ENCODE measurements around the gene BACH2. TPM values are rescaled to one million over a fixed set of nuclear protein-coding genes. Genes with fewer than 3 reads are reported as not detected.

Gene BACH2
- total and polyA plus RNA-seq, 4 donors: 0.78 to 17.4 (median 3.2) TPM

DNA sequence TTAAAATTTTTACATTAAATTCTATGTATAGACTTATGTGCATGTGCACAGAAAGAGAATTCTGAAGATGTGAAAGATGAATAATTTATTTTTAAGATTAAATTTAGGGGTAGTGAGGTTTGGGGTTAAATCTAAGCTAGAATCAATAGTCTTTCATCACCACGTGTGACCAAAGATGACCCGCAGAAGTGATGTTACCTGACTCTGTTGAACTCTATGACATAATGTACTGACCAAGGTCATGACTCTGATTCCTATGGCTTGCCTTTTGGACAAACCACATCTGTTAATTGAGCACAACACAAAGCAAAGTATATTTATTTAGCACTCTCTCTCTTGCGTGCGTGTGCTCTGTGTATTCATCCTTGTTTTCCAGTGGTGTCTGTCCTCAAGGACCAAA lies 150.6 kb downstream of the BACH2 start:
- DNase-seq: no peak
- TF ChIP-seq, protein P1, sequence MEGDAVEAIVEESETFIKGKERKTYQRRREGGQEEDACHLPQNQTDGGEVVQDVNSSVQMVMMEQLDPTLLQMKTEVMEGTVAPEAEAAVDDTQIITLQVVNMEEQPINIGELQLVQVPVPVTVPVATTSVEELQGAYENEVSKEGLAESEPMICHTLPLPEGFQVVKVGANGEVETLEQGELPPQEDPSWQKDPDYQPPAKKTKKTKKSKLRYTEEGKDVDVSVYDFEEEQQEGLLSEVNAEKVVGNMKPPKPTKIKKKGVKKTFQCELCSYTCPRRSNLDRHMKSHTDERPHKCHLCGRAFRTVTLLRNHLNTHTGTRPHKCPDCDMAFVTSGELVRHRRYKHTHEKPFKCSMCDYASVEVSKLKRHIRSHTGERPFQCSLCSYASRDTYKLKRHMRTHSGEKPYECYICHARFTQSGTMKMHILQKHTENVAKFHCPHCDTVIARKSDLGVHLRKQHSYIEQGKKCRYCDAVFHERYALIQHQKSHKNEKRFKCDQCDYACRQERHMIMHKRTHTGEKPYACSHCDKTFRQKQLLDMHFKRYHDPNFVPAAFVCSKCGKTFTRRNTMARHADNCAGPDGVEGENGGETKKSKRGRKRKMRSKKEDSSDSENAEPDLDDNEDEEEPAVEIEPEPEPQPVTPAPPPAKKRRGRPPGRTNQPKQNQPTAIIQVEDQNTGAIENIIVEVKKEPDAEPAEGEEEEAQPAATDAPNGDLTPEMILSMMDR (IDR thresholded peaks at IDR 0.05; ENCODE audit: control extremely low read depth, extremely low read depth): no peak
- H3K9ac ChIP-seq (ENCODE audit: insufficient read depth in 1 of 2, low read length in 2 of 2): no peak overlapping the region
- H3K27ac ChIP-seq (ENCODE audit: low read depth in 1 of 2, low read length in 1 of 2): no peak overlapping the region
- H3K27me3 ChIP-seq (ENCODE audit: control insufficient read depth in 3 of 3, insufficient read depth in 3 of 3, low read length in 2 of 3): peaks cover 0 to 25% (median 0%) of the 10 kb centered on the region in 3 donors
- peaks cover 0 to 7% (median 0%) of the 10 kb centered on the region in 4 donors for H3K9me3 ChIP-seq (ENCODE audit: control insufficient read depth in 4 of 4, insufficient read depth in 3 of 4, low read length in 3 of 4)
- WGBS, 2 donors: 89 to 95% methylated on average over 4 of the region's 4 CpGs
- ATAC-seq (ENCODE audit: insufficient read depth, low FRiP score): no peak
- H3K4me3 ChIP-seq: no peak overlapping the region
- H3K36me3 ChIP-seq (ENCODE audit: control insufficient read depth in 4 of 4, insufficient read depth in 4 of 4, low read length in 4 of 4): no peaks in the 10 kb centered on the region
- H3K4me1 ChIP-seq (ENCODE audit: control insufficient read depth in 5 of 5, insufficient read depth in 5 of 5, low read length in 5 of 5): peaks cover 0 to 31% (median 3%) of the 10 kb centered on the region in 5 donors

DNA sequence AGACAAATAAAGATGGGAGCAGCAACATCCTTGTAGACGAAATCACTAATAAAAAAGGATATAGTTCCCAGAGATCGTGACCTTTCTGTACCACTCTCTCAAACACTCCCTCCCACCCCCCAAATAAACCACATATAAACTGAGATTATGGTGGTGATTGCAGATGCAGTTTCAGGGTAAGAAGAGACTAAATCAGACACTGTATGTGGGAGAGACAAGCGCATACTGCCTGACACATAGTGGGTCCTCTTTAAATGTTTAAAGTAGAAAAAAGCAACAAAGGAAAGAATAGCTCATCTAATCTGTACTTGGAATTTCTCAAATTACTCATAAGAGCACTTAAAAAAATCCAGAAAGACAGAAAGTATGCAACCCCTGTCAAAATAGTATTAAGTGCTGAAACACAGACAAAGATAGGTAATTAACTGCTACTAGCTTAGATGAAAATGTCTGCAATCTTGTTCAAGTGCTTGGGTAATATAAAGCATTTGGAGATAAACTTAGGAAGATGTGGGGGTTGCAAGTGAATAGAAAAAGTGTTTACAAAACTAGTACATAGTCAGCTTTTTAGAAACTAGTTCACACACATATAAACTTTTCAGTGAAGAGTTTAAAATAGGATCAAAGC lies 151.6 kb downstream of the BACH2 start:
- DNase-seq: peak in 2 of 3 donors; percentile 70 to 76
- Histone ChIP-seq H3K9me3 (ENCODE audit: control insufficient read depth in 4 of 4, insufficient read depth in 3 of 4, low read length in 3 of 4) (peaks cover 0 to 2% (median 0%) of the 10 kb centered on the region in 4 donors), H3K27ac (ENCODE audit: low read depth in 1 of 2, low read length in 1 of 2) (no peak overlapping the region), H3K36me3 (ENCODE audit: control insufficient read depth in 4 of 4, insufficient read depth in 4 of 4, low read length in 4 of 4) (no peaks in the 10 kb centered on the region), H3K27me3 (ENCODE audit: control insufficient read depth in 3 of 3, insufficient read depth in 3 of 3, low read length in 2 of 3) (peaks cover 0 to 31% (median 0%) of the 10 kb centered on the region in 3 donors), H3K9ac (ENCODE audit: insufficient read depth in 1 of 2, low read length in 2 of 2) (no peak overlapping the region), H3K4me3 (no peak overlapping the region), H3K4me1 (ENCODE audit: control insufficient read depth in 5 of 5, insufficient read depth in 5 of 5, low read length in 5 of 5) (peaks cover 0 to 31% (median 3%) of the 10 kb centered on the region in 5 donors)
- TF ChIP-seq, protein P1 (IDR thresholded peaks at IDR 0.05; ENCODE audit: control extremely low read depth, extremely low read depth): no peak
- ATAC-seq (ENCODE audit: insufficient read depth, low FRiP score): no peak
- 81 to 87% methylated on average over 3 of the region's 3 CpGs for WGBS, 2 donors

DNA sequence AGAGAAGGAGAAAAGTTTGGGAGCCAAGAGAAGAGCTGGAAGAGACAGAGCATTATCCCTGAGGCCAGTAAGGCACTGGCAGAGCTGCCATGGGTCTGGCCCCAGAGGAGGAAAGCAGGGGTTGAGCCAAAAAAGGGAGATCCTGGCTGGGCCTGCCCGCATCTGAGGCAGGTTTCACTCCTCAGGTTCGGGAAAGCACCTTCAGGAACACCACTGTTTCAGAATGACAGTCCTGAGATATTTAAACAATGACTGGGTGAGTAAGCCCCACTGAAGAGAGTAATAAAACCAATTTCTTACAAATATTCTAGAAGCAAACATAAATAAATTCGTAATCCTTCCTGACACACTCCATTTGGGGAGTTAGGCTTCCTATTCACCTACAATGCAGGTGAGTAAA lies 152.2 kb downstream of the BACH2 start:
- TF ChIP-seq, protein P1 (IDR thresholded peaks at IDR 0.05; ENCODE audit: control extremely low read depth, extremely low read depth): no peak

More for the DNA sequence above, 152.2 kb downstream of the BACH2 start:
- WGBS, 2 donors: 84 to 91% methylated on average over 3 of the region's 3 CpGs
- no peak overlapping the region for H3K27ac ChIP-seq (ENCODE audit: low read depth in 1 of 2, low read length in 1 of 2)
- peaks cover 0 to 35% (median 0%) of the 10 kb centered on the region in 3 donors for H3K27me3 ChIP-seq (ENCODE audit: control insufficient read depth in 3 of 3, insufficient read depth in 3 of 3, low read length in 2 of 3)
- no peak overlapping the region for H3K4me3 ChIP-seq
- H3K4me1 ChIP-seq (ENCODE audit: control insufficient read depth in 5 of 5, insufficient read depth in 5 of 5, low read length in 5 of 5): peaks cover 0 to 31% (median 3%) of the 10 kb centered on the region in 5 donors
- DNase-seq: no peak
- H3K9ac ChIP-seq (ENCODE audit: insufficient read depth in 1 of 2, low read length in 2 of 2): no peak overlapping the region
- H3K36me3 ChIP-seq (ENCODE audit: control insufficient read depth in 4 of 4, insufficient read depth in 4 of 4, low read length in 4 of 4): no peaks in the 10 kb centered on the region
- no peak for ATAC-seq (ENCODE audit: insufficient read depth, low FRiP score)
- H3K9me3 ChIP-seq (ENCODE audit: control insufficient read depth in 4 of 4, insufficient read depth in 3 of 4, low read length in 3 of 4): peaks cover 0 to 2% (median 0%) of the 10 kb centered on the region in 4 donors
